ENCODE data around the gene KIF20A. TPM values are rescaled to one million over a fixed set of nuclear protein-coding genes. Genes with fewer than 3 reads are reported as not detected.

The KIF20A gene
- total RNA-seq, 3 donors from 2014 or later, result 1.4 to 12.9 (median 2.8) TPM

- no peak for TF ChIP-seq CTCF (IDR thresholded peaks at IDR 0.05)
- no peak overlapping the region for H3K4me3 ChIP-seq
- no peaks in the 10 kb centered on the region for H3K36me3 ChIP-seq (ENCODE audit: low read depth)
- ATAC-seq (no peak), DNase-seq (no peak)
- no peaks in the 10 kb centered on the region for H3K4me1 ChIP-seq (ENCODE audit: low read depth)
- peaks cover 9% of the 10 kb centered on the region for H3K9me3 ChIP-seq
- intact Hi-C loops (cut with DNase I, micrococcal nuclease), result no loop called here
Measured at GRCh38 chr5:138230981-138231589, 52.2 kb downstream of the KIF20A start.

GRCh38 chr5:138233280-138233679, 54.4 kb downstream of the KIF20A start:
- Histone ChIP-seq H3K9me3 (no peaks in the 10 kb centered on the region), H3K36me3 (ENCODE audit: low read depth) (no peaks in the 10 kb centered on the region), H3K4me3 (no peak overlapping the region), H3K4me1 (ENCODE audit: low read depth) (no peaks in the 10 kb centered on the region)
- DNase-seq, result no peak
- ATAC-seq, result no peak
- intact Hi-C loops (cut with DNase I, micrococcal nuclease), result no loop called here
- TF ChIP-seq CTCF (IDR thresholded peaks at IDR 0.05), result no peak

GRCh38 chr5:138234651-138235050, 55.7 kb downstream of the KIF20A start:
- Histone ChIP-seq H3K4me3 (no peak overlapping the region), H3K36me3 (ENCODE audit: low read depth) (no peaks in the 10 kb centered on the region), H3K4me1 (ENCODE audit: low read depth) (no peaks in the 10 kb centered on the region), H3K9me3 (no peaks in the 10 kb centered on the region)
- no peak for ATAC-seq
- intact Hi-C loops (cut with DNase I, micrococcal nuclease), result no loop called here
- TF ChIP-seq CTCF (IDR thresholded peaks at IDR 0.05), result no peak
- no peak for DNase-seq

Other genes with a start within 250 kb of the KIF20A start
- 10 to 100 TPM; 25.5 to 58.4 (median 25.8) TPM for gene FAM13B, start 146.0 kb upstream of the KIF20A start, total RNA-seq
- gene WNT8A, start 95.1 kb upstream of the KIF20A start, total RNA-seq, result not detected
- gene NME5, start 39.7 kb upstream of the KIF20A start, total RNA-seq, result 1 to 10 TPM in 2 of 3 donors, not detected in 1; 1.6 to 4.3 TPM
- 10 to 100 TPM; 42.6 to 58.5 (median 57.3) TPM for gene BRD8, start 482 bp upstream of the KIF20A start, total RNA-seq
- gene CDC23, start 34.2 kb downstream of the KIF20A start, total RNA-seq, result 10 to 100 TPM; 19.3 to 22.2 (median 21.9) TPM
- 1 to 10 TPM in 2 of 3 donors, under 1 TPM in 1; 0.77 to 2.4 (median 1.1) TPM for gene GFRA3, start 95.5 kb downstream of the KIF20A start, total RNA-seq
- gene CDC25C, start 152.7 kb downstream of the KIF20A start, total RNA-seq, result 1 to 10 TPM in 2 of 3 donors, under 1 TPM in 1; 0.79 to 4.1 (median 1.3) TPM
- 10 to 100 TPM; 14.4 to 33.5 (median 14.5) TPM for gene FAM53C, start 159.2 kb downstream of the KIF20A start, total RNA-seq
- 10 to 100 TPM; 56.6 to 84.3 (median 71.7) TPM for gene KDM3B, start 173.6 kb downstream of the KIF20A start, total RNA-seq

All from mucosa of descending colon (tissue), 3 donors.